ENCODE measurements around the gene NF2.

DNA sequence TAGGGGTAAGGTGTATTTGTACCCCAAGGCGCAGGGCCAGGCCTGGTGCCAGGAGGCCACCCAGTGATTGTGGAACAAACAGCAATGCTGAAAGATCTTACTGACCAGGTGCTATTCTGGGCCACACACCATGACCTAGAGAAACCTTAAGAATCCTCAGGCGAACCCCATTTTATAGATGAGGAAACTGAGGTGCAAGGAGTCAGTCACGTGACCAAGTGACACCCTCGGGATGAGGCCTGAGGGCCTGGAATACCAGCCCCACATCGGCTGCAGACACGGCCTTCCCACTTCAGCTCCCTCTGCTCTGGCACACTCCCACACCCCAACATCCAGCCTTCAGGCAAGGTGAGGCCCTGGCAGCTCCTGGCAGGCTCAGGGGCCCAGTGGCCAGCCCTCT is 129.4 kb downstream of the NF2 start:
- TF ChIP-seq, protein P1, sequence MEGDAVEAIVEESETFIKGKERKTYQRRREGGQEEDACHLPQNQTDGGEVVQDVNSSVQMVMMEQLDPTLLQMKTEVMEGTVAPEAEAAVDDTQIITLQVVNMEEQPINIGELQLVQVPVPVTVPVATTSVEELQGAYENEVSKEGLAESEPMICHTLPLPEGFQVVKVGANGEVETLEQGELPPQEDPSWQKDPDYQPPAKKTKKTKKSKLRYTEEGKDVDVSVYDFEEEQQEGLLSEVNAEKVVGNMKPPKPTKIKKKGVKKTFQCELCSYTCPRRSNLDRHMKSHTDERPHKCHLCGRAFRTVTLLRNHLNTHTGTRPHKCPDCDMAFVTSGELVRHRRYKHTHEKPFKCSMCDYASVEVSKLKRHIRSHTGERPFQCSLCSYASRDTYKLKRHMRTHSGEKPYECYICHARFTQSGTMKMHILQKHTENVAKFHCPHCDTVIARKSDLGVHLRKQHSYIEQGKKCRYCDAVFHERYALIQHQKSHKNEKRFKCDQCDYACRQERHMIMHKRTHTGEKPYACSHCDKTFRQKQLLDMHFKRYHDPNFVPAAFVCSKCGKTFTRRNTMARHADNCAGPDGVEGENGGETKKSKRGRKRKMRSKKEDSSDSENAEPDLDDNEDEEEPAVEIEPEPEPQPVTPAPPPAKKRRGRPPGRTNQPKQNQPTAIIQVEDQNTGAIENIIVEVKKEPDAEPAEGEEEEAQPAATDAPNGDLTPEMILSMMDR (IDR thresholded peaks at IDR 0.05), result no peak
- no peak for TF ChIP-seq POLR2A (IDR thresholded peaks at IDR 0.05)

Data from right lobe of liver (tissue), 4 donors.